Medulla oblongata (tissue), 1 donor: ENCODE results near the gene KLHL28.
"Not testable (repeated sequence)": the region's sequence is repeated elsewhere in the genome, so short reads cannot be mapped to it uniquely, and the experiment has no call there.

Experiments used
- DNase-seq: peaks from one replicate; pipeline ENCODE4 v3.0.0-alpha.2; 2015; ENCODE audit errors: extremely low spot score

KLHL28 gene

GRCh38 chr14:44896275-44897040 is 65.3 kb downstream of the KLHL28 start:
- no peak for DNase-seq

DNA sequence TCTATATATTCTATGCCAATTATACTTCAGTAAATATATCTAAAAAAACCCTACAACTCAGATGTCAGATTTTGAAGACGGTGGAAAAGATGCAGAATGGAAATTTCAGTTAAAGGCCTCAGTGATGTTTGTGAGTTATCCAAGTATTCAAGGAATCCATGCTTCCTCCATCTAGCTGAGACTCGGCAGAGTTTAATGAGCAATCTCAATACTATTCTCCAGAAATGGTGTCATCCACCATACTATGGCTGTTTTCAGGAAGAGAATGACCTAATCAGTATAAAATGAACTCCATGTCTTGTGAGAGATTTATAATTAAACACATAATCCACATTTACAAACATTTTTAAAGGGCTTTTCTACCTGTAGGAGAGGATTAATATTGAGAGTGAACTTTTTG is 66.0 kb downstream of the KLHL28 start:
- no peak for DNase-seq

GRCh38 chr14:44893535-44893934 is 68.2 kb downstream of the KLHL28 start:
- DNase-seq, result no peak

- DNase-seq, result not testable (repeated sequence)
Observed at GRCh38 chr14:44891726-44892372, 69.9 kb downstream of the KLHL28 start.

- no peak for DNase-seq
Observed at GRCh38 chr14:44889595-44890471, 71.9 kb downstream of the KLHL28 start.

DNA sequence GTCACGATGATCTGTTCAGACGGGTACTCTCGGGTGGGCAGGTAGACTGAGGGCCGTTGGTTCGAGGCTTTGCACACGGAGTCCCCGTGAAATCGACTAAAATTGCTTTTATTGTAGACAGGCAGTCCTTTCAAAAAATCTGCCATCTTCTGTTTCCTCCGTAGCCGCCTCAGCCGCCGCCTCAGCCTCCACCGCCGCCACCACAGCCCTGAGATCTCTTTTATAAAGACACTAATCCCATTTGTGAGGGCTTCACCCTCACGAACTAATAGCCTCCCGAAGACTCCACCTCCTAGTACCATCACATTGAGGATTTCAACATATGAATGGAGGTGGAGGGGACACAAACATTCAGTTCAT is 74.2 kb downstream of the KLHL28 start:
- no peak for DNase-seq

- no peak for DNase-seq
Observed at GRCh38 chr14:44886860-44887595, 74.7 kb downstream of the KLHL28 start.

DNA sequence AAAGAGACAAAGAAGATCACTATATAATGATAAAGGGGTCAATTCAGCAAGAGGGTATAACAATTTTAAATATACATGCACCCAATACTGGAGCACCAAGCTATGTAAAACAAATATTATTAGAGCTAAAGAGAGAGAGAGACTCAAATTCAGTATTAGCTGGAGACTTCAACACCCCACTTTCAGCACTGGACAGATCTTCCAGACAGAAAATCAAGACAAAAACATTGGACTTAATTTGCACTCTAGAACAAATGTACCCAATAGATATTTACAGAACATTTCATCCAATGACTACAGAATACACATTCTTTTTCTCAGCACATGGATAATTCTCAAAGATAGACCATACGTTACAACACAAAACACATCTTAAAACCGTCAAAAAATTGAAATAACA is 81.0 kb downstream of the KLHL28 start:
- DNase-seq, result no peak
